ENCODE measurements around the gene OPCML.

OPCML gene

DNA sequence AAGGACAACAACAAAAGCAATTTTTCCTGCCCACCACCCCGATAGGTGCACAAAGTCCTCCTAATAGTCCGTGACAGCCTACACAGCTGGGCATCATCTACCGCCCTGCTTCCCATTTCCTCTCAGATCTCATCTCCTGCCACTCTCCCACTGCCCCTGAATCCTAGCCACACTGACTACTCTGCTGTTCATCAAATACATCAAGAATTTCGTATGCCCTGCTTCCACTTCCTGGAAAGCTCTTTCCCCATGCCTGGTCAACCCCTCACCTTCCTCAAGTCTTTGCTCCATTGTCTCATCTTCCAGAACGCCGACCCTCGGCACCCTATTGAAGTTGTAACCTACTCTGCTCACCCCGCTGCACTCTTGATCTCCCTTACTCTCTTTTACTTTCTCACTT is 320.1 kb downstream of the OPCML start:
- H3K4me3 ChIP-seq (ENCODE audit: low read depth, low read length) = no peak overlapping the region
- TF ChIP-seq, protein P1, sequence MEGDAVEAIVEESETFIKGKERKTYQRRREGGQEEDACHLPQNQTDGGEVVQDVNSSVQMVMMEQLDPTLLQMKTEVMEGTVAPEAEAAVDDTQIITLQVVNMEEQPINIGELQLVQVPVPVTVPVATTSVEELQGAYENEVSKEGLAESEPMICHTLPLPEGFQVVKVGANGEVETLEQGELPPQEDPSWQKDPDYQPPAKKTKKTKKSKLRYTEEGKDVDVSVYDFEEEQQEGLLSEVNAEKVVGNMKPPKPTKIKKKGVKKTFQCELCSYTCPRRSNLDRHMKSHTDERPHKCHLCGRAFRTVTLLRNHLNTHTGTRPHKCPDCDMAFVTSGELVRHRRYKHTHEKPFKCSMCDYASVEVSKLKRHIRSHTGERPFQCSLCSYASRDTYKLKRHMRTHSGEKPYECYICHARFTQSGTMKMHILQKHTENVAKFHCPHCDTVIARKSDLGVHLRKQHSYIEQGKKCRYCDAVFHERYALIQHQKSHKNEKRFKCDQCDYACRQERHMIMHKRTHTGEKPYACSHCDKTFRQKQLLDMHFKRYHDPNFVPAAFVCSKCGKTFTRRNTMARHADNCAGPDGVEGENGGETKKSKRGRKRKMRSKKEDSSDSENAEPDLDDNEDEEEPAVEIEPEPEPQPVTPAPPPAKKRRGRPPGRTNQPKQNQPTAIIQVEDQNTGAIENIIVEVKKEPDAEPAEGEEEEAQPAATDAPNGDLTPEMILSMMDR (IDR thresholded peaks at IDR 0.05; ENCODE audit: borderline replicate concordance, insufficient read depth, low read depth, low read length) = no peak

DNA sequence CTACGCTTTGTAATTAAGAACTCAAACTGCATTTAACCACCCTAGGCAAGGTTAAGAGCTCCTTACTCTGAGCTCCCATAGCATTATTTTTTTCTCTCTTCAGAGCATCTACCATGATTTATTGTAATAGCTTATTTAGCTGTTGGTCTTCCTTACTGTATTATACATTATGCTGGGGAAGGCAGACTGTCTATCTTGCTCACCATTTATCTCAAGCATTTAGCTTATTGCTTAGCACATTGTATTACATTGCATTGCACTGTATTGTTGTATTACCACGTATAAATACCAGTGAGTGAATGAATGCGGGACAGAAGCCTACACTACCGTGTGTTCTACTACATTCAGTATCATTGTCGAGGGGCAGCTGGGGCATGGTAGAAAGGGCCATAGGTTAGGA is 324.3 kb downstream of the OPCML start:
- no peak overlapping the region for H3K4me3 ChIP-seq (ENCODE audit: low read depth, low read length)
- TF ChIP-seq, protein P1 (IDR thresholded peaks at IDR 0.05; ENCODE audit: borderline replicate concordance, insufficient read depth, low read depth, low read length) = no peak

DNA sequence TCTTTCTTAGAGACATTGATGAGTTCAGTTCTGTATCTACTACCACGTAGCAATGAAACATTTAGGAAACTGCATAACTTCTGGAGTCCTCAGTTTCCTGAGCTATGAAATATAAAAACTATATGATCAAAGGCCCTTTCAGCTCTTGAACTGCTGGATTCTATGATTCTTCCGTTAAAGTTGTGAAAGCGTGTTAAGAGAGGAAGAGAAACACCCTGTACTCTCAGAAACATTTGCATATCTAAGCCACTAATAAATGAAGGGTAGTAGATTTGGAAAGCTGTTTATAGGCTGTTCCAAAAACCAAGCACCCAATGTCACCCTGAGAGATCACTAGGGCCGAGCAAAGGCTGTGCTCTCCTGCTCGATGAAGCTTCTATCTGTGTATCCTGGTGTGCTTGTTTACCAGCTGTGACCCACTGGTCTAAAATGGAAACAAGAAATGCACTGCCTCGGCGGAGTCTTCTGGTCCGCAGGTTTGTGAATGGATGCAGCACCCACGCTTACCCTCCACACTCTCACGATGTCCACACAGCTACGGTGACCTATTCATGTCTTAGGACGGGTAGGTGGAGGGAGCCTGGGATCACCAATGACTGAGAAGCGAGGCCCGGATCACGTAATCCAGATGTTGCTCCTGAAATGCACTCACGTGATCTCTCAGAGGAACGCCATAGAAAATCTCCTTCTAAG is 325.8 kb downstream of the OPCML start:
- no peak overlapping the region for H3K4me3 ChIP-seq (ENCODE audit: low read depth, low read length)
- TF ChIP-seq, protein P1 (IDR thresholded peaks at IDR 0.05; ENCODE audit: borderline replicate concordance, insufficient read depth, low read depth, low read length) = no peak

DNA sequence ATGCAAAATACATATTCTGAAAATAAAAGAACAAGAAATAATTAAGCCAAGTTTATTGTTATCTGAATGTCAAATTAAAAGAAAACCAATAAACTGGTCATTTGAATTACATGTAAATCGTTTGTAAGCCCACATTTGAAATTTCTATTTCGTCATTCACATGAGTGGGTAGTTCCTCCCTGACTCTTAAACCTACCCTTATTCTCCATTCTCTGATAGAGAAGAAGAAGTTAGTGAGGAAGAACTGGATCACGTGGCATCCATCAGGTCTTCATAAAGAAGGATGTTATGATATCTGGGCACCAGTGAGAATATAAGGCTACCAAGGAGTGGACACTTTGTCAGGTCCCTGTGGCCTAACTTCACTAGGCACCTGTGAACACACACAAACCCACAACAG is 328.1 kb downstream of the OPCML start:
- TF ChIP-seq, protein P1 (IDR thresholded peaks at IDR 0.05; ENCODE audit: borderline replicate concordance, insufficient read depth, low read depth, low read length) = no peak
- H3K4me3 ChIP-seq (ENCODE audit: low read depth, low read length) = no peak overlapping the region

DNA sequence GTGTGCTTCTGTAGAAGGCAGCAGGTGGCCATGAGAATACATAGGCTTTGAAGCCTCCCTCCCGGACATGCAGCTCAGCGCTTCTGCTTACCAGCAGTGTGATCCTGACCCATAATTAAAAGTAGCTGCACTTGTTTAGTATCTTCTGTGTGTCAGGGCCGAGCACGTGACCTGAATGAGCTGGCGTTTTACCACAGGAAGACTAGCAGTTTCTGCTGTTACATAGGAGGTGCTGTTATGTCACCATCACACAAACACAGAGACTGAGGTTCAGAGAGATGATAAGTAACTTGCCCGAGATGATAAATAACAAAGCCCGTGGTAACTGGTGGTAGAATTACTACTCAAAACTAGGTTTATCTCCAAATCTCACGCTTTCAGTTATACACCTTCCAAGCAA is 329.5 kb downstream of the OPCML start:
- no peak overlapping the region for H3K4me3 ChIP-seq (ENCODE audit: low read depth, low read length)
- TF ChIP-seq, protein P1 (IDR thresholded peaks at IDR 0.05; ENCODE audit: borderline replicate concordance, insufficient read depth, low read depth, low read length) = no peak

DNA sequence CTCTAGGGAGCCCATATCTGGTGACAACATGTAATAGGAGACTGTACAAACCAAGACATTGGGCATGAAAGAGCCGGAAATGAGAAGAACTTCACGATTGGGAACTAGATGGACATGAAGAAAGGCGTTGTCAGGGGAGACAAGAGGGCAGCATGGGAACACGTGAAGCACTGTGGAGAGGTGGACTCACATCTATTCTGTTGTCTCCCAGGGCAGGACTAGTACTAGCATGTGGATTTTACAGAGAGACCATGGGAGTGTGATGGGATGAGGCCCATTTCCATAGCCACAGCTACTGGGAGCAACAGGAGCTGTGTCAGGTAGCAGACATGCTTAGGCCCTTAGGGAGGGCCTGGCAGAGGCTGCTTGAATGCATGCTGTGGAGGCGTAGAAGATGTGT is 333.9 kb downstream of the OPCML start:
- H3K4me3 ChIP-seq (ENCODE audit: low read depth, low read length) = no peak overlapping the region
- TF ChIP-seq, protein P1 (IDR thresholded peaks at IDR 0.05; ENCODE audit: borderline replicate concordance, insufficient read depth, low read depth, low read length) = no peak

DNA sequence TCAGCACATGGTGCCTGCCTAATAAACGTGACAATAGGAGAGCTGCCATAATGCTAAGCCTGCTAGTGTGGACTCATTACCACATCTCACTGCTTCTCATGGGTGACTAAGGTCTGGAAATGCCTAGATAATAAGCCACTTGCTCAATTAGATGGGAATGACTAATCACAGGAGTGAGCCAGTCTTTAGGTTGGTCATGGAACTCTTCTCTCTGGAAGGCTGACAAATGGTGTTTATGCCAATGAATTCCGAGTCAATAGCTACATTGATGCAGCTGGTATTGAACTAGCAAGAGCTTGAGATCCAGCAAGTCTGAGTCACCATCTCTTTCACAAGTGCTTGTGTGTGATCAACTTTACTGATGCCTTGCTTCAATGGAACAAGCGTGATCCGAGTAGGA is 334.9 kb downstream of the OPCML start:
- H3K4me3 ChIP-seq (ENCODE audit: low read depth, low read length) = no peak overlapping the region
- TF ChIP-seq, protein P1 (IDR thresholded peaks at IDR 0.05; ENCODE audit: borderline replicate concordance, insufficient read depth, low read depth, low read length) = no peak
